T-helper 2 cell treated with Interferon-gamma antibody and Interleukin-4, amounts not matched to agents 100 ng/mL and 5 ng/mL, for 36 hours (primary cell): ENCODE data around the gene RBMS1. TPM values are rescaled to one million over a fixed set of nuclear protein-coding genes. Genes with fewer than 3 reads are reported as not detected.

Experiments used
- intact Hi-C: fragments of 100-400 bp; cut with micrococcal nuclease; formaldehyde crosslinking; loops from one replicate; pipeline ENCODE4 v1.15.1; 2023
- total RNA-seq: library from RNA; stranded (reverse); gene quantifications from 2 replicates; pipeline ENCODE4 v1.2.3, GENCODE V29; 2022

RBMS1 gene
- total RNA-seq, 1 donor from 2014 or later: 63.2 TPM

DNA sequence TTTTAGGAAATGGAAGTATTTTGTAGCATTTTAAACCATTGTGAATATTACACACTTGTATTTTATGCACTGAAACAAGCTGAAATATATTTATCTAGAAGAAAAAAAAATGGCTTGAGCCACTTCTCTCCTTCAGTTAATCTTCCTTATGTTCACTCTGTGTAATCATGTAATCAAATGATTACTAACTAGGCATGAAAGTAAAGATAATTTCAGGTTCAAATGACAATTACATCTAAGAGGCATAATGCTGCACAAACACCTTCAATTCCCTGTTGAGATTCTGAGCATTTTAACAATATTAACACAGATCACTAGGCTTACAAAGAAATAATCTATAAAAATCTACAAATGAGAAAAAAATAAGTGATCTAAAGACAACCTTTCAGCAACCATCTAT lies 173.9 kb downstream of the RBMS1 start:
- intact Hi-C loops: loop anchor here (10.0 kb wide), 1 partner anchor 335 kb away; no protein-coding TSS in a partner anchor

DNA sequence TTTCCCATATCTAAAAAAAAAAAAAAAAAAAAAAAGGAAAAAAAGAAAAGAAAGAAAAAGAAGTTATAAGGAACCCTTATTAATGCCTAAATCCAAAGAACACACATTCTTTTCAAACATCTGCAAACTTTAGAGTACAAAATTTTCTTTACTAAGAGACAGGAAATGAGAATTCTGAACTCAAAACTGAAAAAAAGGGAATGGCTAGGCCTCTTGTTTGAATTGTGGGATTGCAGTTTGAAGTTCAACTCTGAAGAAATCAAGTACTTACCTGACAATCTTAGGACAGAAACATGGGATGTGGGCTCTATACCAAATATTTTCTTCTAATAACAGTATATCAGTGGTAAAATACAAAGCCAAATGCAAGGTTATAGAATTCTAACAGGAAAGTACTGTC lies 175.4 kb downstream of the RBMS1 start:
- intact Hi-C loops: no loop called here

DNA sequence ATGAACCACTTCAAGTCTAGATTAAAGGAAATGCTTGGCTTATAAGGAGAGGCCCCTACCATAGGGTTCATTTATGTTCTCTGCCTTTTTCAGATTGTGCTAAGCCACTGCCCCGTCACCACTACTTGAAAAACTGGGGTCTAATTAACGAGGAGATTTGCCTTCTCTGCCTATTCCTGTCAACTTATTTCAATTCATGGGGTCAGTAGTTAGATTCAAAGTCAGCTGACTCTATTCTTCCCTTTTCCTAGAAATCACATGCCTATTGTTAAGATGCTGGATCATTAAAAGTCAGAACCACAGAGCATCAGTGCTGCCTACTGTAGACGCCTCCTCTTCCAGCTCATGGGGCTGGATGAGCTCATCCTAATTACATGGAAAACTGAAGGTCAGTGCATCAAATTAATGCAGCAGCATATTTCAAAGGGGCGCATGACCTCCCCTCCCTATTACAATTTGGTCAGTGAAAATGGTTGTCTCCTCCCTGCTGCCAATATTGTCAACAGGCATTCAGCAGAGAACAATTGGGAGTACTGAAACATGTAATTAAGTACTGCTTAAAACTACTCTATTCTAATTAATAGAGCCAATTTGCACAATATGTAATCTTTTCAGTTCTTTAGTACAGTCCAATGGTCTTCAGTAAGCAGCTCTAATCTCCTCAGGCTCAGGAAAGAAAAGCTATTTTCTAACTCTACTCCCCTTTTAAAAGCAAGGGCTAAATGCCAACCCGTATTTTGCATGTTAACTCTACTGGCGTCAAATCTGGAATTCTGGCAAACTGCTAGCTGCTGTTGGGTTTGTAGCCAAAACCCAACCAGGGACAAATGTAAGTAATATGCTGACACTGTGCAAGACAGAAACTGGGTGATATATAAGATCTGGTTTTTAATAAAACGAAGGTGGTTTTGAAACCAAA lies 176.2 kb downstream of the RBMS1 start:
- intact Hi-C loops: no loop called here

DNA sequence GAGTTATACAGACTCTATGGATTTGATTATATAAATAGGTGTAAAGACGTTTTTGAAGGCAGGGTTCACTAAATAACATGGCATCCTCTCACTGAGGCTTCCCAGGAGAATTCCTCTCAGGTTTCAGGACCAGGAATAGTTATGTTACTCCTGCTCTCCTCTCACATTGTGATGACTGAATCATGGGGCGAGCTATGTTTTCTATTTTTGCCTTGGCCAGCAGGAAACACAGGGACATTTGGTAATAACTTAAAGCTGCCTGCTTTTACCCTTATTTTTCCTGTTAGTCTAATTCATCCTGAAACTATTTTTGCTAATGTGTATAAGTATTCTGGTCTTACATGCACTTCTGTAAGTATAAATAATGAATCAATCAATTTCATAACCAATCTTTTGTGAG lies 178.3 kb downstream of the RBMS1 start:
- intact Hi-C loops: no loop called here

DNA sequence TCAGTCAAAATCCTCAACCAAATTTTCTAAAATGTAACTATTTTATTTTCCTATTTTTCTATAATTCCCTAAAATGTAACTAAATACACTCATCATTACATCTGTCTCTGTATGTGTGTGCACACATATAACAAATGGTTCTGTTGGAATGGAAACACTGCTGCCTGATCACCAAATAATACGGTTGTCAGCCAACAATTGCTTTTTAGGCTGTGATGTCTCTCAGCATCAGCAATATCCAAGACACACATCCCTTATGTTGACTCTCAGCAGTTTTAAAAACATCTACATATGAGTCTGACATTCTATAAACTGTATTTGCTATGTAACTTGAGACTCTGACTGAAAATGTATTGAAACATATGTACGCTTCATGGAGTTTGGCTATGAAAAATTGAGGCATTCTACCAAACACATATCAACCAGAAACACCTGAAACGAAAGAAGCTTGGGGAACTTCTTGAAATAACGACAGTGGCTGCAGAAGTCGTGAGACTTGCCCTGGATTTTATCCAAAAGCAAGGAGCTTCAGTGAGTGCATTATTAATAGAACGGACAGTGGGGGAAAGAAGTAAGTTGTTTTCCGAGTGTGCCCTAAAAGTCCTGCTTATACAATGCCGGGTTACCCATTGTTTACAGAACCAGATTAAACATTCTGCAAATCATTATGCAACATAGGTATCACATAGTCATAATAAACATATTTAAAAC lies 183.3 kb downstream of the RBMS1 start:
- intact Hi-C loops: no loop called here

DNA sequence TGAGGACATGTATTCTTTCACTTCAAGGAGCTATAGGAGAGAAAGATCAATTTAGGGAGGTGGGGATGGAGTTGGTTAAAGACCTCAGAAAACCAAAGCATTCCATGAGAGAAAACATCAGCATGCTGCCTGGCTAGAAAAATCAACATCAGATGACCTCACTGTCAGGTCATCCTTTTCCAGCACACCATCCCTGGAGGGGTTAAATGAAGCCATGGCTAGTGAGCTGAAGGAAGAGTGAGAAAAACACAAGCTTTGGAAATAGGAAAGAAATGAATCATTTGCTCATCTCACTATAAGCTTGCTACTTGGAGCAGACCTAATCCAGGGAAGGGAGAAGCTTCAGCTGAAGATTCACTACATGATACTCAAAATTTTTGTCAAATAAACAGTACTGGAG lies 184.0 kb downstream of the RBMS1 start:
- intact Hi-C loops: no loop called here

DNA sequence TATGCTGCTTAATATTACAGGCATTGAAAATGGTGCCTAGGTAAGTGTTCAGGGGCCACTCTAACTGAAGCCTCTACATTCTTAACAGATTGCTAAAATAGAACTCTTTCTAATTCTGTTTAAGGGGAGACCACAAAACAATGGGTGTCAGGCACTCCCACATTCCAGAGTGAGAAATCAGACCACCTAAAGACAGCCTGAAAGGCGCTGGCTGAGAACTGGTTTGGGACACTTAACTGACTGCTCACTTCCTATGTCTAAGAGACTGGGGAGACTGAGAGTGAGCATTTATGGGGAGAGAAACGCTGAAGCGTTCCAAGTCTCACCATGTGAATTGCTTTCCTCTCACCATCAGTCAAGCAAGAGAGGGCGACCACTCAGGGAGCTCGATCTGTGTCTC lies 184.7 kb downstream of the RBMS1 start:
- intact Hi-C loops: no loop called here

DNA sequence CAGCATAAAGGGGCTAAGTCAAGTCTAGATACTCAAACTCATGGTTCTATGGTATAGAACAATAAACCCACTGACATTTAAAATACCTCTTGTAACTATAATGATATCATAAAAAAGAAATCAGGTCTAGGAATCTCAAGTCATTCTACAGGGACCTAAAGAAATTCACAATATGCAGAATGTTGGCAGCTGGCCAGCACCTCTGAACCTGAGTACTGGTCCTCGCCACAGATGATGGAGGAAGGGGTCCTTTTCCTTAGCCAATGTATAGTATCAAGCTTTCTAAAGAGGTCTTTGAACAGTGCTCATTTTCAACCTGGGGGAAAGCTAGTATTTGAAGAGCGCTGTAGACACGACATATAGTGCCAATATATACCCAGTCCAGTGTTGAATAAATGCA lies 185.1 kb downstream of the RBMS1 start:
- intact Hi-C loops: no loop called here

DNA sequence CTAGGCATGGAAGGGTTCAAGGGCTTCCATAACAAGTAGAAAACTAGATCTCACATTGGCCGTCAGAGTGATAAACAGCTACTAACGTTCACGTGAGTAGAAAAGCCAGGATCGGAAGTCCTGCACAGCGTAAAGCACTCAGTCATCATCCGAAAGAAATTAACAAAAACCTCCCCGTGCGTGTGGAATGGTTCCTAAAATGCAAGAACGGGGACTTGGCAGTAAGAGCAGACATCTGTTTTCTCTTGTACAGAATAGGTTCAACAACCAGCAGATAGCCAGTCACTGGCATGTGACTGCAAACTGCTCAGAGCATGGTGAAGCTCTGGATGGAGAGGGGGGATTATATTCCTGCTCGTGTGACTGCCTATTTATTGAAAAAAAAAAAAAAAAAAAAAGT lies 186.6 kb downstream of the RBMS1 start:
- intact Hi-C loops: no loop called here

DNA sequence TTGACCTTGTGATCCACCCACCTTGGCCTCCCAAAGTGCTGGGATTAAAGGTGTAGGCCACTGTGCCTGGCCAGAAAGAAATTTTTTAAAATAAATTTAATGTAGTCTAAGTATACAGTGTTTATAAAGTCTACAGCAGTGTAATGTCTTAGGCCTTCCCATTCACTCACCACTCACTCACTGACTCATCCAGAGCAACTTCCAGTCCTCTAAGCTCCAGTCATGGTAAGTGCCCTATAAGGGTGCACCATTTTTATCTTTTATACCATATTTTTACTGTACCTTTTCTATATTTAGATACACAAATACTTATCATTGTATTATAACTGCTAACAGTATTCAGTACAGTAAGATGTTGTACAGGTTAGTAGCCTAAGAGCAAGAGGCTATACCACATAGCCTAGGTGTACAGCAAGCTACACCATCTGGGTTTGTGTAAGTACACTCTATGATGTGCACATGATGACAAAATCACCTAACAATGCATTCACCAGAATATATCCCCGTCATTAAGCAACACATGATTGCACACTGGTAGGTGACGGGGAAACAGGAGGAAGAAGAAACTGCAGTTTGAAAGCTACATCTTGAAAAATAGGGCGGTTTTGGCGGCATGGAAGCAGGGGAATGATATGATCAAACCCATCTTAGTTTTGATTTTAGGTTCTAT lies 188.4 kb downstream of the RBMS1 start:
- intact Hi-C loops: no loop called here

DNA sequence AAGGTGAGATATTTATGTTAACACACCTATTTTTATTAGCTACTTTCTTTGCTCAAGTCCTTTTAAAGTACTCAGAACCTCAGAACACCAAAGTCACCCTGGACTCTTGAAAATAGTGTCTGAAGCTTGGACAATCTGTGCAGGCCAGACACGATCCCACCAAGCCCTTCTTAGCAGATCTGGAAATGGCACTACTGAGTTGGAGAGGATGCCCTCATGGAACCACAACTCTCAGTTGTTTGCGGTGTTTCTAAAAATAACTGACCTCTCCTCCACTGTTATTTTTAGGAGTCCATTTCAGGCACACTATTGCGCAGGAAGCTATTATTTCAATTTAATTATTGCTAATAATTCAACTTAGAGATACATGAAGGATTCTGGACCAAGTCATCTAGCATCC lies 190.1 kb downstream of the RBMS1 start:
- intact Hi-C loops: no loop called here

DNA sequence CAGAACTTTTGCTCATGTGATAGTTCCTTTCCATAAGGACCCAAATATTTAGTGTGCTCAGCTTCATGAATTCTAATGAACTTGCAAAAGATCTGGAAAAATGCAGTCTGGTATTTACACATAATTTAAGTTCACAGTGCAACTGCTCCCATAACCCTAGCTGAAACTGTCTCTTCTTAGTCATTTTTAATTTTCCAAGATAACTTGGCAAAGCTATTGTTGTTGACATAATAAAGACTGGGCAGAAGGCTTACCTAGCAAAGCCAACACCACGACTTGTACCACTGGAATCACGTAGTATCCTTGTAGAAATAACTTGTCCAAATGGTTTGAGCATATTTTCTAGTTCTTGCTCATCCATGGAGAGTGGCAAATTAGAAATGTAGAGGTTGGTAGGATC lies 190.5 kb downstream of the RBMS1 start:
- intact Hi-C loops: no loop called here

DNA sequence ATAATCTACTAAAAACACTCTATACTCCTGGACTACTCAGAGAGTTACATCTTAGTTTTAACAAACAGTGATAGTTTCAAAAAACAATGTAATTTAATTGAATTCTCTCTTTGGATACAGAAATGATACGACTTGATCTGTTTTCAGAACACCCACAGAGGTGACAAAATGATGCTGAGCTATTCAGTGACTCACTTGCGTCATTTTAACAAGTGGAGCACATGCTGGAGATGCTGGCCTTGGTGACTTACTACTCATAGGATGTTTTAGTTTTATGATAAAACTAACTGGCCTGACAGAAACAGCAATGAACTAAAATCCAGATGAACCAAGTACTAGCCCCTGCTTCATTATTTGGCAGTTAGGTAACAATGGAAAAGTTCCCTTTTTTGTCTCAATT lies 192.2 kb downstream of the RBMS1 start:
- intact Hi-C loops: no loop called here

DNA sequence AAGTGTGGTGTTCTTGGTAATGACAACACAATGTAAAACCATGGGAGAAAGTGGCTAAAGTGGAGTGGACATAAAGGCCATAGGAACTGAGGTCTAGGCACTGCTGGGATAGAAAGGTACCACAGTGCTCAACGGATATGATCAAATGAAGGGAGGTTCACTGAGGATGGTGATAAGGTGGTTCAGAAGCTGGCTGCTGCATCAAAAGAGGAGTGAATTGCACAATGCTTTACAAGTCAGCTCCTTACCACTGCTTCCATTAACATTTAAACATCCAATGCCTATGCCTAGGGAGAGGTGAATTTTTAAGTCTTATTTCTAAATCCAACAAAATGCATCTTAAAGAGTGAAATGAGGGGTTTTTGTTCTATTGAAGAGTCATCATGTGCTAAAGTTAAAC lies 193.4 kb downstream of the RBMS1 start:
- intact Hi-C loops: no loop called here

DNA sequence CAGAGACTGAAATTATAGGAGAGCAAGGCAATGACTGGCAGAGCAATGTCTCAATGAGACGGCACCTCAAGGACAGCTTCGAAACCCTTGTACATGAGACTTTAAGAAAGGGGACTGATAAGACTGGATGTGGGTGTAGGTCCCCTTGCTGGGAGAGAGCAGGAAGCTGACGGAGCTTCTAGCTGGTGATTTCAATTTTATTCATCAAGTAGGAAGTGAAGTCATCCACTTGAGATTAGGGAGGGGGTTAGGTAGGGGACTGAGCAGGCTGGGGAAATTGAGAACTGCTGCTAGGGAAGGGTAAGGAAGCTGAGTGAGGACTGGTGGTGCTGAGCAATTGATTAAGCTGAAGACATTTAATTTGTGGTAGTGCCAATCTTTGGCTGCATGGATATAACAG lies 194.1 kb downstream of the RBMS1 start:
- intact Hi-C loops: no loop called here

DNA sequence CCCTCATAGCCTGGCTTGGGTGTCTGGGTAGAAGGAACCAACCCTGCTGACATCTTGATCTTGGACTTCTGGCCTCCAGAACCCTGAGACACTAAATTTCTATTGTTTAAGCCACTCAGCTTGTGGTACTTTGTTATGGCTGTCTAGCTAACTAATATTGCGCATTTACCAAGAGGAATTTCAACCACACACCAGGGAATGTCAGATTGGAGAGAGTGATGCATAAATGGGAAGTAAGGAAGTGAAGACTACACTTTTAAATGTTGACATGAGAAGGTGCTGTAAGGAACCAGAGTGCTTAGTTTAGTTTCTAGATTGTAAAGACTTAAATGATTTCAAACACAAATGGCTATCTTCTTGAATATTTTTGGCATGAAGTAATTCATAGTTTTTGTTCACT lies 194.6 kb downstream of the RBMS1 start:
- intact Hi-C loops: no loop called here

DNA sequence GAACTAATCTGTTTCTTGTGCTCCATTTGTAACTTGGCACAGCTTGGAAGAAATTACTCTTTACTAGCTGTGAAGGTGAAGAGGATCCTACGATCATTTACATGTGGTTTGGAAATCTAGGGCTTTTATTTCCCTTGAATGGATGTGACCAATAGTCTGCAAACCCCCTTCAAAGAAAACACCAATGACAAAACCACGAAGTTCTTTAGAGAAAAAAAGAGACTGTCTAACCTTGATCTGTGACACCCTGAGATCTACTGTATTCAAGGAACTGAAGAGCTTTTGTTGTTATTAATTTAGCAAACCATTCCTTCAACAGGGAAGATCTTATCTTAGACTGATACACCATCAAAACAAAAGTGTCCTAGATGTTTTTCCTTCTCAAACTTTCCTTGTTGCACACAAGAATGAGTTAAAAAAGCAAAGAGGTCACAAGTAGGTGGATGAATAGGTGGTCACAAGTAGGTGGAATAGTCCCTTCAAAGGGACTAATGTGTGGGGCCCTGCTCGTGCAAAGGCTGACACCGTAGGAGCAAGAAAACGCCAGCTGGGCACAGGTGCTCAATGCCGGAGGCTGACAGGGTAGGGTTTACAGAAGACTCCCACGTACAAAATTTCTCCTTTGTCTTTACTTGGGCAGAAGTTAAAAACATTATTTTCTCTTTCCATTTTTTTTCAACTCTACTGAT lies 197.9 kb downstream of the RBMS1 start:
- intact Hi-C loops: no loop called here

DNA sequence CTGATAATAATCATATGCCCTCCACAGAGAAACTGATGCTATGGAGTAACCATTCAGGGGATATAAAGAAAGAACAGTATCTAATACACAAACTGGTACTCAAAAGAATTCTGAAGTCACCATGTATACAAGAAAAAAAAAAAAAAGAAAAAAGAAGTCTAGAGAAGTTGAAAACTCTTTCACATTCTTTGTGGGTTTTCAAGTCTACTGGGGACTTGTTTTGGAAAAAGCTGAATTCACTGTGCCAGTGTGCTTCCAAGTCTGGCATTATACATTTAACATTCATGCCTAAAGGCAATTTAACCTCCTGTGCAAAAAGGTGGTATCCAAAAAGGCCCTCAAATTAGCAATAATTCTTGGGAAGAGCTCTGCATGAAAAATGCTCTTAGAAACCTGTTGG lies 198.7 kb downstream of the RBMS1 start:
- intact Hi-C loops: no loop called here

DNA sequence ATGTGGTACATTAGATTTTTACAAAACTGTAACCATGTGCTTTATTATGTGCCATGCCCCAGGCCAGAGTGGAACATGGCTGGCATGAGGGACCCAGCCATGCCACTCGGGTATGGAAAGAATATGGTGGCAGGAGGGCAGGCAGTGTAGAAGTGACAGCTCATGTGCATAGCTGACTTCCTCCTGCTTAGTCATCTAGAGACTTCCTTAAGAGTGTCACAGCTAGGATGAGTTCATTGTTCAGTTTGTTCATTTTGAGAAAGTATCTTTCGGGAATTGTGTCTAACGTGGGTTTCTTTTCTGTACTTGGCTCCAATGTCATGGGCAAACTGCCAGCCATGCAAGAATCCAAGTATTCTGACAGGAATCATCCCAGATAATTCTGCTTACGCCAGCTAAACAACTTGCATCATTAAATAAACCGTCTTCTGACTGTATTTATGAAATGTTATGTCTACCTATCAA lies 199.2 kb downstream of the RBMS1 start:
- intact Hi-C loops: no loop called here

DNA sequence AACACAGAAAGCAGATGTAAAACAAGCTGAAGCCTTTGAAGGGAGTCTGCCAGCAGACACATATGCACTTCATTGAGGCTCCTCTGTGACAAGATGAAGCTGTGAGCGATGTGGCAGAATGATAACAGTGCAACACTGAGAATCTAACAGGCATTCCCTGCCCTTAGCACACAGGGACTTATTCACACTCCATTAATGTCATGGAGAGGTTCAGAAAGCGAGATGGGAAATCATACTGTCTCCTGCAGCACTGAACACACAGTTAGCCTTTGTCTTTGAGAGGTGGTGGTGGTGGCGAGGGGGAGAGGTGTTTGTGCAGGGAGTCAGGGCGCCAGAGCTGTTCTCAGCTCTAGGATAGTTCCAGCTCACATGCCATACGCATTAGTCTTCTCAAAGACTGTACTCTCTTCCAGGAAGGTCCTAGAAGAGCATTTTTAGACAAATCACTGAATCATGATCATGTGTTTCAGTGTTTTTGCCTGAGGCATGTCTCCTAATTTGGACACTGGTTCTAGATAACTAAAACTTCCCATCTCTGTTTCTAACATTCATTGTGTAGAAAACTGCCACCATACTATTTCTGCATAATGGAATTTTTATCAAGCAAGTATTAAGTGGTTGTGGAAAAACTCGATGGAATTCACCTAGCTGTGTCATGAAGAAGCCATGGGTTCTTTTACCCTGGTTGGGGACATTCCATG lies 200.1 kb downstream of the RBMS1 start:
- intact Hi-C loops: no loop called here

DNA sequence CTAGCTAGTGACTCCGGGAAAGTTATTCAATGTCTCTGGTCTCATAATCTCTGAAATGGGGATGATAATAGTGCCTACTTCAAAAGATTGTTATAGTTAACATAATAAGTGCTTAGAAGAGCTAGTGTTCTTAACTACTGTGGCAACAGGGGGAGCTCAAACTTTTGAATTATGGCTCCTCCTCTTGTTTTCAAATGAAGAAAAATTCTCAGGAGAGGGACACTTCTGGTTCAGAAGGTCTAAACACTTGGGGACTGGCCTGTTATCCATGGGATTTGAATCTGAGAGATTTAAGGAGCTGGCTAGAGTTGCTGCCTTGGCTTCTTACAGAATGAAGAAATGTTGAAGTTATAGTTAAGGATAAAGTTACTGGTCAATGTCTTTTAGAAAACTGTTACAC lies 201.4 kb downstream of the RBMS1 start:
- intact Hi-C loops: no loop called here
